GM21723 (cell line): ENCODE results near the gene SDCBP2.
A peak's percentile ranks its signal among the peaks of the same experiment; 100 is the strongest.

ENCODE experiments used
- ATAC-seq: cut with Tn5 transposase; IDR thresholded peaks from one replicate; pipeline ENCODE4 v1.9.1; 2021; ENCODE audit warnings: mild to moderate bottlenecking, moderate library complexity; ENCODE audit not compliant: unreplicated experiment

Gene SDCBP2

DNA sequence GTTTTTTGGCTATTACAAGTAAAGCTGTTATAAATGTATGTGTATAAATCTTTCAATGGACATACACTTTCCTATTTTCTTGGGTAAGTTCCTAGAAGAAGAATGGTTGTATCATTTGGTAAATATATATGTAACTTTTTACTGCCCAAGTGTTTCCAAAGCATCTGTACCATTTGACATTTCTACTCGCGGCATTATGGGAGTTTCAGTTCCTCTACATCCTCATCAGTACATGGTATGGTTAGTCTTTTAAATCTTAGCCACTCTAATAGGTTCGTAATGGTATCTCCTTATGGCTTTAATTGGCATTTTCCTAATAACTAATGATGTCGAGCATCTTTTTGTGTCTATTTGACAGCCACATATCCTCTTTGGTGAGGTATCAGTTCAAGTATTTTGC is 49.9 kb downstream of the SDCBP2 start:
- ATAC-seq = no peak

DNA sequence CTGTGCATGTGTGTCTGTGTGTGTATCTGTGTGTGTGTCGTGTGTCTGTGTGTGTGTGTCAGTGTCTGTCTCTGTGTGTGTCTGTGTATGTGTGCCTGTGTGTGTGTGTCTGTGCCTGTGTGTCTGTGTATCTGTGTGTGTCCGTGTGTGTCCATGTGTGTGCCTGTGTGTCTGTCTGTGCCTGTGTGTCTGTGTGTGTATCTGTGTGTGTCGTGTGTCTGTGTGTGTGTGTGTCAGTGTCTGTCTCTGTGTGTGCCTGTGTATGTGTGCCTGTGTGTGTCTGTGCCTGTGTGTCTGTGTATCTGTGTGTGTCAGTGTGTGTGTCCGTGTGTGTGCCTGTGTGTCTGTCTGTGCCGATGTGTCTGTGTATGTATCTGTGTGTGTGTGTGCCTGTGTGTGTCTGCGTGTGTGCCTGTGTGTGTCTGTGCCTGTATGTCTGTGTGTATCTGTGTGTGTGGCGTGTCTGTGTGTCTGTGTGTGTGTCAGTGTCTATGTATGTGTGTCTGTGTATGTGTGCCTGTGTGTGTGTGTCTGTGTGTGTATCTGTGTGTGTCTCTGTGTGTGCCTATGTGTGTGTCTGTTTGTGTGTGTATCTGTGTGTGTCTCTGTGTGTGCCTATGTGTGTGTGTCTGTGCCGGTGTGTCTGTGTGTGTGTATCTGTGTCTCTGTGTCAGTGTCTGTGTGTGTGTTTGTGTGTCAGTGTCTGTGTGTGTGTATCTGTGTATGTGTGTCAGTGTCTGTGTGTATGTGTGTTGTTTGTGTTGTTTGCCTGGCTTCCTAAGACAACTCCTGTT is 51.2 kb downstream of the SDCBP2 start:
- no peak for ATAC-seq

DNA sequence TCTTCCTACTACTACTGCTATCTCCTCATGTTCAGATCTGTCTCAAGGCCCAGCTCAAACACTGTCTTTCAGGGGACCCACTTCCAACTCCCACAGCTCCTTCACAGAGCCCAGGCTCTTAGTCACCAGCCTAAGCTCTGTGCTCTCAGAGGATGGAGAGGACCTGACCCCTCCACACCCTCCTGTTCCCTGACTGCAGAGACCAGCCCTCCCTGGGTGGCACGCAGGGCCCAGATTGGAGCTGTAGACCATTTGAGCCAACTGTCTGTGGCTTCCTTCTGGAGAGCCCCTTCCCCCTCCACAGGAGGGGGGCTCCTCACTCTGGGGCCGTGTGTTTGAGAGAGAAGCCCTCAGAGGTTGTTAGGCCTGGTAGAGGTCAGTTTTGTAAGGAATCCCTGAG is 53.0 kb downstream of the SDCBP2 start:
- no peak for ATAC-seq

DNA sequence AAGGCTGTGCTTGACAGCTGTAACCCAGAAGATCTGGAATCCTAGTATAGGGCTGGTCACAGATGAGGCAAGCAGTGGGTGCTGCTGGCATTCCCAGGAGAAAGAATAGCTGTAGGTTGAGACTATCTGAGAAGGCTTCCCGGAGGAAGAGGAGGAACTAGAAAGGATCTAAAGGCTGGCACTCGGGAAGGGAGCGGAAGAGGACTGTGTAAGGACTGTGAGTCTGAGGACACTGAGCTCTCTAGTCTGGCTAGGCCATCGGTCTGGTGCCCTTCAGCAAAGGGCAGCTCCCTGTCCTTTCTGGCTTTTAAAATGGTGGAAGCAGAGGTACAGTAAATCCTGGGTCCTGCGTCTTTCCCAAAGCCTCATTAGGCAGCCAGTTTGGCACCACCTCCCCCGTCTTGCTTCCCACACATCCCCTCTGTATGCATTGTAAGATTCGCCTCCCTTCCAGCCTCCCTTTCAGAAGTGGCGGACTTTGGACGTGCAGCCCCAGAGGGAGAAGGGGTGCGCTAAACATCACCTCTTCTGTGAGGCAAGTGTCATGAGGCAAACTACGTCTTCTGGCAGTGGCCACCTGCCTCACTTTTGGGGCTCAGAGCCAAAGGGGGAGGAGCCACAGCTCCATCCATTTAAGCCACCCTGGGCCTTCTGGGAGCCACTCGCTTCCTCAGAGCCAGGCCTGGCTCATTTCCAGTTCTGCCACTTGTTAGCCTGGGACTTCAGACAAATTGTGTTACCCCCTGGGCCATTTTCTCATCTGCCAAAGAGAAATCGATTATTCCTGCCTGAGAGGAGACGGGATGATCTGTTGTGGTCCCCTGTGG is 54.2 kb downstream of the SDCBP2 start:
- ATAC-seq = no peak

DNA sequence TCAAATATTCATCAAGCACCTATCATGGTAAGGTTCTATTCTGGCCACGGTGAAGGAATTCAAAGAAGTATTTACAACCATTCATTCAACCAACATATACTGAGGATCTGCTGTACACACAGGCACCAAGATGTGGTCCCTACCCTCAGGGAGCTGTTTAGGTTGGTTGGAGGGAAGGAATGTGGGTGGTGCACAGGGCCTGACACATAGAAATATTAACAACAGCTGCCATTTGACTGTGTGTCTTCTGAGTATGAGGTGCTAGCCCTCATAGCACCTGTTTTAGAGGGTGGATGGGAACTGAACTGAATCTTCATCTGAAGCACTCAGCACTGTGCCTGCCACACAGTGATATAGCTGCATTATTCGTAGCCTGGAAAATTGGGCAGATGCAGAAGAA is 55.6 kb downstream of the SDCBP2 start:
- no peak for ATAC-seq

DNA sequence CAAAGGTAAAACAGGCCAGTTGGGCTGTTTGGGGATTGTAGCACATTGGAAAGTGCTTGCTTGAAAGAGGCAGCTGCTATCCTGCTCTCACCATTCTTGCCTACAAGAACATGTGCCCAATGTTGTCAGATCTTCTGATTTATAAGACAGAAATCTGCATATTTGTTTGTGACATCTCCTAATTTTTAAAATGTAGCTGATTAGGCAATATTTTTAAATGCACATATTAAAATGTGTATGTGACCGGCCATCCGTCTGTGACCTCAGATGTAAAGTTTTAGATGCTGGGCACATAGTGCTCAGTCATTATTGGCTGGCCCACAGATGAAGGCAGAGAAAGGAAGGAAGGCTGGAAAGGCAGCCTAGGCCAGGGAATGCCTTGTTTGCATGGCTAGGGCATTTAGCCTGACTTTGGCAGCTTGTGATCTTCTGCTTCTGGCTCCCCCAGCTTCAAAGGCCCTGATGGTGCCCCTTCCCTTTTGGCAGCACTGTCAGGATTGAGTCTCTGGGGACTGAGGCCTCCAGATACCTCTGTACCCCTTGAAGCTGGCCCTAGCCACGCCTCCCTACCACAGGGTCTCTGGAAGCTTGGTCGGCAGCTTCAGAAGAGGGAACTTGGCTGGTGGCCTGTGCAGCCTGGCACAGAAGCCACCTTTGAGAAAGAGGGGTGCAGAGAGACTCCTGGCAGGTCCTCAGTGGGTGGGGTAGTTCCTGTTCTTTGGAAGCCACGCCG is 56.4 kb downstream of the SDCBP2 start:
- ATAC-seq = no peak

DNA sequence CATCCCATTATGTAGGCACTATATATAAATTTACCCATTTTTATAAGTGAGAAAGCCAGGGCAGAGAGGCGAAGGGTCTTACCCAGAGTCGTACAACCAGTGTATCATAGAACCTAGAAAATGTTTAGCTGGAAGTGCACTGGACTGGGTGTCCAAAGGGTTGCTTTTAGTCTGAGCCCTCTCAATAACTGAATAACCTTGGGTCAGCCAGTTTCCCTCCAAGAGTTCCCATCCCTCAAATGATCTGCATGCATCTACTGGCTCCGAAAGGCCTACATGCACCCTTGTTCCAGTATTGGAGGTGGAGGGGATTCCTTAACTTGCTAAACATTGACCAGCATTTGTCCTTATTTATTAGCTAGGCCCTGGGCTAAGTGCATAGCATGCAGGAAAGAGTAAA is 59.1 kb downstream of the SDCBP2 start:
- ATAC-seq = no peak

DNA sequence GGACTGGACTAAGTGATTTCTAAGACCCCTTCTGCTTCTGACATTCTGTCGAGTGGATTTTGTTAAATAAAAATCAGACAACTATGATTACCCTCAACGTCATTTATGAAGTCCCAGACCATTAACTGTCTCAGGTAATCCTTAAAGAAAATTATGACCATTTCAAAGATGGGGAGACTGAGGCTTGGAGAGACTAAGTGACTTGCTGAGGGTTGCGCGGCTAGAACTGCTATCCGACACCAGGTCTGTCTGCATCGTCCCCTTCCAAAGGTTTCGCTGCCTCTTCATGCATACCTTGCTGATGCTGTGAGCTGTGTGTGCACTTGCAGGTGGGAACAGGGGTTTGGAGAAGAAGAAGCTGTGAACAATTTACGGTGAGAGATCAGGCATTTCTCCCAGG is 59.7 kb downstream of the SDCBP2 start:
- ATAC-seq = no peak

DNA sequence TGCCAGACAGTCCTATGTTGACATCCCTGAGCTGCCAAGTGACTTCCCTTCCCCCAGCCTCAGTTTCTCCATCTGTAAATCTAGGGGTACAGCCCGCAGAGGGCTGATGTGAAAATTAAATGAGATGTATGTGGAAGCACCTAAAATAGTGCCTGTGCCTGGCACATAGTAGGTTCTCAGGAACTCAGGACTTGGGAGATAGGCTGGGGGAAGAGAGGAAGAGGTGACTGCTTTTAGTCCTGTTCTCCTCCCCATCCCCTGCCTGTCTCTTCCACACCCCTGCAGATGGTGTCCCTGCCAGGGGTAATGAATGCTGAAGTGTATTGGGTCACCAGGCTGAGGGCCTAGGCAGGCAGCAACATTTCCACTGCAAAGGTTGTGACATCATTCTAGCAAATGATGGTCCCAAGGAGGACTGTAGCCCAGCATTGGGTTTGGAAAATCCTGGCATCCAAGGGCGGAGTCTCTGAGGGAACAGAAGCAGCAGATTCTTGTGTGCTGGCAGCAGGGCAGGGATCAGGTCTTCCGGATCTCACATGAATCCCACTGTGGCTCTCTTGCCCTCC is 61.0 kb downstream of the SDCBP2 start:
- no peak for ATAC-seq

DNA sequence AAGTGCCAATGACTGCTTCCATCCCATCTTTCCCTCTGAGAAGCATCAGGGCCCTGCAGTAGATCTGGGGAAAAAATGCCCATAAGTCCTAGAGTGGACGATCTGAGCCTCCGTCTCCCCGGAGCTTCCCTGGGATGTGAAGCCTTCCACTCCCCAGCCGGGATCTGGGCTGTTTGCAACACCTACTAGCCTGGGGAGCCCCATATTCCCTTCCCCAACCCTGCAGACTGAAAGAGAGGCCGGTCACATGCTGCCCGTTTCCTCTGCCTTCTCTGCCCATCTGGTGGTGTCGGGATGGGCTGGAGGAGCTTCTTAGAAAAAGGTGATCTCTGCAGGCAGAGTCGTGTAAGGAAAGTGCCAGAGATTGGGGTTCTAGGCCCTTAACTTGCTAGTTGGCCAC is 61.8 kb downstream of the SDCBP2 start:
- ATAC-seq = no peak

DNA sequence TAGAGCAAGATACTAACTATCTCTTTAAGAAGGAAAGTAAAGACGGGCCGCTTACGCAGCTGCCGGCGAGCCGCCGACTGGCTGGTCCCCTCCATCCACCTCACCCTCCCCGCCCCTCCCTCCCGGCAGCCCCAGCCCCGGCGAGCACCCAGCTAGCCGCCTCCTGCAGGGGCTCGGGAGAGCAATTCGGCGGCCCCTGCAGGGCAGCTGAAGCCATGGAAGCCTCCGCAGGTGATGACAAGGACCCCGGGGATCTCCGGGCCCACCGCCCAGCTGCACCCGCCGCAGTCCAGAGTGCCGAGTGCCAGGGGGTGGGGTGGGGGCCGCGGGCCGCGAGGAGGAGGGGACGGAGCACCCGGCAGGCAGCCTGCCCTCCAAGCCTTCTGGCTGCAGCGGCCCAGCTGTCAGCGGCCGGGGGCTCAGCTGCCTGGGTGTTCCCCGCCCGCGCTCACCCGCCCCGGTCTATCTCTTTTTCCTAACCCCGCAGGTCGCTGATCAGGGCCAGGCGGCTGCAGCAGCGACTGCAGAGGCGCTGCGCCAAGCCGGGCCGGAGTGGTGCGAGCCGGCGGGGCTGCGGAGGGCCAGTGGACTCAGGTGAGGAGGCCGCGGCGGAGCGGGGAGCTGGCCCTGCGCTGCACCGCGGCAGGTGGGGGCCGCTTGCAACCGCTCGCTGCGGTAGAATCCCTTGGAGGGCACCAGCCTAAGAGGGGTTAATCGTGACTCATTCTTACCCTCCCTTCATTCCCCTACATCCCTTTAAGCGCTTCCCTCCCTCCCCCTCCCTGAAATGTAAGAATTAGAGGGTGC is 62.6 kb downstream of the SDCBP2 start, which contains the start of gene SNPH:
Gene SNPH, plus strand, starts transcription at position 128 of the 807 bp plus-strand sequence. CDS start 29,946 bp downstream, outside the sequence.
- peak; percentile 76 for ATAC-seq

DNA sequence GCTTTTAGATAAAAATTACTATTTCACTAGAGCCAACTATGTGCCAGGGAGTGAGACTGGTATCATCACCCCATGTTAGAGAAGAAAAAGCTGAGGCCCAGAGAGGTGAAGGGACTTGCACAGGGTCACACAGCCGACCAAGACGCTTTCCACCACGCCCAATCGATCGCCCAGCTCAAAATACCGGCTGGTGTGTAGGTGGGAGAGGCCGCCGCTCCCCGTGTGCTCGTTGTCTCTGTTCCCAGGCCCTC is 63.1 kb downstream of the SDCBP2 start:
- ATAC-seq = no peak

DNA sequence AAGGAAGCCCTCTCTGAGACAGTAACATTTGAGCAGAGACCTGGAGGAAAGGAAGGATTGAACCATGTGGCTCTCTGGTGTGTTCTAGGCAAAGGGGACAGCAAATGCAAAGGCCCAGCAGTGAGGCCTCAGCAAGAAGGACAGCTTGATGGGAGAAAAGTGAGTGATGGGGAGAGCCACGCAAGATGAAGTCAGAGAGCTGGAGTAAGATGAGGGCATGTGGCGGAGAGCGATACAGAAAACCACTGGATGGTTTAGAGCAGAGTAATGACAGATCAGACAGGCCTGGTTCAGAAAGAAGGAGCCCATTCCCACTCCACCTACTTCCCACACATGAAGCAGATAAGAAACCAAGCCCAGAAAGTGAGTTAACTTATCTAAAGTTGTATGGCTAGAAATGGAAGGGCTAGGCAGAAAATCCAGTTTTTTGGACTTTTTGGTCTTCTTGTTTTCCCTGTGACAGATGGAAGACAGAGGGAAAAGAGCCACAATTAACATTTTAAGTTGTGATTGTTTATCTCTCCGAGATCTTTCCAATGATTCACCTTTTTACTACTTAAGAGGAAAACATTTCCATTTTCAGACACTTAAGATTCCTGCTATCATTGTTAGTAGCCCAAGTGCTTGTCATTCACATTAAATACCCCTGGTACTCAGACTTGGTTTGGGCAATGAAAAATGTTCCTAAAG is 63.6 kb downstream of the SDCBP2 start:
- ATAC-seq = no peak

DNA sequence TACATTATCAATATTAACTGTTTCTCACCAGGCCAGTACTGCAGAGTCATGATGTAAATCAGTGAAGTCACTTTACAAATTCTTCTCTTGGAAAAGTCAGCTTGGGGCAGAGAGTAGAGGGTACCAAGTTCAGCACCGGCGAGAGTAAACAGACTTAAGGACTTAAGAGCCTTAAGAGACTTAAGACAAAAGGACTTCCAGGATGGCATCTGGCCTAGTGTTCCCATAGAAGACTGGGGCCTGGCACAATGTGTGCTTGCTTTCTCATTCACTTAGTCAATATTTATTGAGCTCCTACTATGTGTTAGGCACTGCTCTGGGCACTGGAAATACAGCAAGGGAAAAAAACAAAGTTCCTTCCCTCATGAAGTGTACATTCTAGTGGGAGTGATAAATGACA is 64.2 kb downstream of the SDCBP2 start:
- ATAC-seq = no peak

DNA sequence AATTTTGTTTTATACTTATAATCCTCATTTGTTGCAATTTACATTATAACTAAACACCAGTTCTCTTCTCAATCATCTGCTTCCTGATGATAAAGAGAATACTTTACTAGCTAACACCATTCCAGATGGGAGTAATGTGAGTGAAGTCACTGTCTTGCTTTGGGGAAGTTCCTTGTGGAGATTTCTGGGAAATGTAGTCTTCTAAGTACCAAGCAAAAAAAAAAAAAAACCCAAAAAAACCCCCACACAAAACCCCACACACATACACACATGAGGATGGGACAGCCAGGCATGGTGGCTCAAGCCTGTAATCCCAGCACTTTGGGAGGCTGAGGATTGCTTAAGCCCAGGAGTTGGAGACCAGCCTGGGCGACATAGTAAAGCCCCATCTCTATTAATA is 65.1 kb downstream of the SDCBP2 start:
- no peak for ATAC-seq
